ENCODE results near the gene PAK5. TPM values are rescaled to one million over a fixed set of nuclear protein-coding genes. Genes with fewer than 3 reads are reported as not detected.

The PAK5 gene
- polyA plus RNA-seq, 1 donor = 0.13 TPM

DNA sequence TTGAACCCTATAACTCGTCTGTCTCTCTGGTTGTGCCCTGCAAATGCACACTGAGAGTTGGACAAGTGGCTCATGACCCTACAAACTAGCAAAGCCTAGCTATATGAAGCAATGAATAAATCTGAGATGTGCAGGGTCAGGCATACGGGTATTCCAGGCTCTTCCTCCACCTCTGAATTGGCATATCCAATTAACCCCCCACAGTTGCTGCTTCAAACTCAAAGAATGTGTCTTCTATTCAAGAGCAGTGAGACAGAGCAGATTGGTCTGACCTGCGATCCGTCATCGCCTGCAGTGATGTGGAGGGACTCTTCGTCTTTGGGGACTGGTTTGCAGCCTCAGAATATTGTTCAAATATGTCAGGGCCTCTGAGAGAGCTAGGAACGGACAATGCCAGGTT lies 264.7 kb downstream of the PAK5 start:
- DNase-seq = no peak

GRCh38 chr20:9573335-9574151 lies 265.3 kb downstream of the PAK5 start:
- no peak for DNase-seq

DNA sequence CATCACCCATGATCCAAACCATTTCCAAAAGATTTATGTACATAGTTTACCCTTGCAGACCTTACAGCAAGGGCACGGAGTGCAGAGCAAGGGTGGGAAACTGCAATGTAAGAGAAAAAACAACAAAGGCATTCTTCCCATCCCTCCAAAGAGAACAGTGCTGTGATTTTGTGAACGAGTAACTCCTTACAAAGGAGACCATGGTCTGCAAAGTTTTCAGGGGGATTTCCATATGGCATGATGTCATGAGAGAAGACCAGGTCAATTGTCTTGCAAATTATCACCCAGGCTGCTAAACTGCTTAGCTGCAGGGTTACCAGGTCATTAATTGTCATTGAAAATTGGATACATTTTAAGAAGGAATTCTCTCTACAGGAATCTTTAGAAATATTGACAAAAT lies 266.2 kb downstream of the PAK5 start:
- no peak for DNase-seq

DNA sequence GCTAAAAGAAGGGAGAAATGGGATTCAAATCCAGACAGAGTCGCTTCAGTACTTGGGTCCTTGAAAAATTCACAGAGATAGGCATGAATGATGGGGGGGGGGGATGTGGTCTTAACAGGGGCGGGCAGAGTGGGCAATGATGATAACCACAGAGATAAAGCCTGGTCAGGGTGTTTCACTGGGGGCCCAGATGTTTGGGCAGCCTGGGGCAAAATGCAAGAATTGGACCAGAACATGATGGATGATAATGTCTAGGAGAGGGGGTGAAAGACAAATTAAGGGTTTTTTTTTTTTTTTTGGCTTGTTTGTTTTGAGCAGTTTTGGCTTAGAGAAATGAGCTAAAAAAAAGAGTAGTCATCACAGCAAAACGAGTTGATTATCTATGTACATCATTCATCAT lies 267.1 kb downstream of the PAK5 start:
- DNase-seq = no peak

DNA sequence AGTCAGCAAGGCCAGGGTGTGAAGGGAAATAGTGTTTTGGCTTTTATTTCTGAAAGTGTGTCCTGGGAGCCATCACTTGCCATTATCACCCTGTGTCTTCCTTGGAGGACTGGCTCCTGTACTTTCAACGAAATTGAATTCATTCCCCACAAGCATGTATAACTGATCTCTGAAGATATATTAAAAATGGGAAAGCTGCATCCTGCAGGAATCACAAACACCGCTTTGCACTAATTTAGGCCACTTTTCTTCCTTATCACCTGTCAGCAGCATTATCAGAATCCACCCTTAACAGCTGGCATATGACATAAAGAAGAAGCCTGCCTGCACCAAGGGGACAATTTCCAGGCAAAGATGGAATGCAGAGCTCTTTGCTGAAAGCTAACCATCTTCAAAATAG lies 268.3 kb downstream of the PAK5 start:
- DNase-seq = no peak

DNA sequence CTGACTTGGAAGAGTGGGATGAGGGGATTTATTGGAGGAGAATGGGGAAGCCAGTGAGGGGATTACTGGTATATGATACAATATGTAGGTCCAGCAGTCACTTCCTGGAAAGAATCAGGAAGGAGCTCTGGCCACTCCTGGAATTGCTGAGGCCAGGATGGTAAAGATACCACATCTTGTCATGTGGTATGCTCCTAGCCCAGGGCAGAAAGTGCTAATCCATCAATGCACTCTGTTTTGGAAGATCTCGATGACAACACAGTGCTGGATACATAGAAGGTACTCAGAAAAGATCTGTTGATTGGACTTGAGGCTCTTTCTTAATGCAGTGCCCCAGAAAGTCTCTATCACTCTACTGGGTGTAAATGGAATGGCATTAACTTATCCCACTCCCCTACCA lies 271.9 kb downstream of the PAK5 start:
- DNase-seq = no peak

GRCh38 chr20:9565910-9566550 lies 272.8 kb downstream of the PAK5 start:
- DNase-seq = no peak

DNA sequence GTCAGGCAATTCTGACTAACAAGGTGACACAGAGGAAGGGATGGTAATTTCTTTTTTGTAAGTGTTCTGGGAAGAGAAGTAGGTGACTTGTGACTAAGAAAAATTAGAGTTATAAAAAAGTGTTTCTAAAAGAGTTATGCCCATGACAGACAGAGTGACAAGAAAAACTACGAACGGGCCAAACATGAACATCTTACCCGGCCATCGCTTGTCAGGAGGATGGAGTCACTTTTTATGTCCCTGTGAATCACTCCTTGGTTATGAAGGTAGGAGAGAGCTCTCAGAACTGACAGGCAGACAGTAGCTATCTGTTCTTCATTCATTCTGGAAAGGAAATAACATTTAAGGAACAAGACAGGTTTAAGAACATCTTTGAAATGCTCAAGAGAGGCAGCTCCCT lies 281.5 kb downstream of the PAK5 start:
- DNase-seq = no peak

- no peak for DNase-seq
Measured at GRCh38 chr20:9555781-9556180, 283.1 kb downstream of the PAK5 start.

GRCh38 chr20:9551808-9552550 lies 286.9 kb downstream of the PAK5 start:
- no peak for DNase-seq

- DNase-seq = no peak
Measured at GRCh38 chr20:9550871-9551270, 288.0 kb downstream of the PAK5 start.

DNA sequence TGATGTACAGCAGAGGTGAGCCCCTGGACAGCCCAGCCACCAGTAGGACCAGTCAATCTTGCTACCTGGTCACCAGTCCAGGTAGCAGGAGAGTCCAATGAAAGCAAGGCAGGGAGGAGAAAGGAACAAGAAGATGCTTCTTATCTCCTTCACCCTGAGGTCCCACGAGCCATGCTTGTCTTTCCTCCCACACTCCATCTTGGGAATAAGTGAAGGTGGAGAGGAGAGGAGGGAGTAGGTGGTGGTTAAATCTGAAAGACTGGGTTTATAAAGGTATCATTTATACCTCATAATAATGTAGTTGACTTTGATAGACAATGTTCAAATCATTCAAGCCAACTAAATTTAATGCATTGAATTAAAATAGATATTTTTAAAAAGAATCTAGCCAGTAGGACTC lies 288.6 kb downstream of the PAK5 start:
- DNase-seq = no peak

DNA sequence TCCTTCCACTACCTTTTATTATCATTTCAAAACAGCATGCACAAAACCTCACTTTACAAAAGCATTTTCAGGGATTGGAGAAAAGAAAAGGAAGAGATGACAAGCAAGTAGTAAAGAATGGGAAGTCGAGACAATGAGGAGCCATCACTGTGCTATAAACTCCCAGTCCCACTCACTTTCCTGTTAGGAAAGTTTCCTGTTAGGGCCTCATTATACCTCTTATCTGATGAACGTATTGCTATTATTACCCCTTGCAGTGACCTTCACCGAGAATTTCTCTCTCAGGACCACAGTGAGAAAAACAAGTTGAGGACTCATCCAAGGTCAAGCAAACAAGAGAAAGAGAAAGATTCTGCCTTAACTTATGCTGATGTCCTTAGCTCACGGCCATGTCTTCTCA lies 295.7 kb downstream of the PAK5 start:
- no peak for DNase-seq

DNA sequence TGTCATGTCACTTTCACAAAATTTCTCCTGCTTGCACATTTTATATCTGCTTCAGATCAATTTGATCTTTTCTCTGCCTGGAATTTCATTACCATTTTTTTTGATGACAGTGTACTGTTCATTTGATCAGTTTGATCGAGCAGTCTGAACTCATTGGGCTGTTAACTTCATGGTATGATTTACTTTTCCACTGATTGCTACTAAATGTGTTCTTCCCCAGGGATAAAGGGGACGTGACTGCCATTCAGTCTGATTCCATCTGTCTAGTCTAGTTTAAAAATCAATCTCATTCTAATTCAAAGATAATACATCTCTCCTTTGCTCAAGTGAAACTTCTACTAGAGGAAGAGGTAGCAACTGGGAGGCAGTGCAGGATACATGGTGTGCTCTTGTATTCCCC lies 303.4 kb downstream of the PAK5 start:
- DNase-seq = no peak

- DNase-seq = no peak
Measured at GRCh38 chr20:9534025-9534424, 304.9 kb downstream of the PAK5 start.

DNA sequence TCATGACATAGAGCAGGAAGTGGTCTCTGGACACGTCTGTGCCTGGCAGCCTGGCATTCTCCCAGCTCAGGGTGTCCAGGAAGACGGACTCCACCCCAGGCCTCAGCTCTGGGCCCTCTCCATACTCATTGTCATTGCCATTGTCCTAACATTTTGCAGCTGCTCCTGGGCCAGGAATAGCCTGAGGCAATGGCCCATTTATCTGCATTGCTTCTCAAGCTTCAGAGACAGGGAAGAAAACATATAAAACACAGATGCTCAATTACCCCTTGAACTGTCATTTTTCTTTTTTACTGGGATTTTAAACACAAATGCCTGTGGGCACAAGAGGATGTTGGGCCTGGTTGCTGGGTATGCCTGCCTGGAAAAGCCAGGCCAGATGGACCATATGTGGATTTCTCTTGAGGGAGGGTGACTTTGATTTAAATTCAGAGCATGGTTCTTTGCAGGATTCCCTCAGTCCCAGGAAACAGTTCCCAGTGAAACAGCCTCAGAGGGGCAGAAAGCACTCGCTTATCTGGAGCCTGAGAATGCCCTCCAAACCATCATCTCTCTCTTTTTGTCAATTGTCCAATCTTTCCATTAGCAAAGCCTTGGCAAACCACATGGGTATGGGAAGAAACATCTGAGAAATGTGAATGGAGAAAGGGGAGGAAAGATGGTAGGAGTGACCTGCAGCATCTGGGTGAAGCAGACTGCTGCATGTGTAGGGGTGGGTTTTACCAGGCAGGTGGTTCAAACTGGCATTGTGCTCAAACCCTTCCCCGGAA lies 306.6 kb downstream of the PAK5 start:
- DNase-seq = no peak

GRCh38 chr20:9531581-9531980 lies 307.3 kb downstream of the PAK5 start:
- DNase-seq = no peak

DNA sequence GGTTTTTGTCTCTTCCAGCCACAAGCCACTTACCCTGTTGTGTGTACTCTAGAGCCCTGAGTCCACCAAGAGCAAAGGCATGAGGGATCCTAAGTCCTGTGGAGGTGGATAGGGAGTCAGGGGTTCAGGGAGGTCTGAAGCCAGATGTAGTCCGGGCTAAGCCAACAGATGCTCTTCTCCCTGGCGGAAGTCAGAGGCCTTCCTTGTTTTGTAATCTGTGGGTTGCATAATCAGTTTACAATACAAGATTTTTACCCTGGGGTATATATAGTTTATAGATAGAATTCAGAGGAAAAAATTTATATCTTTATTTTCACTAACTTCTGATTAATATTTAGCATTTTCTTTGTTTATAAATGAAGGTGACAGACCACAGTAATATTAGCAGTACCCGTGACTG lies 315.2 kb downstream of the PAK5 start:
- DNase-seq = no peak

GRCh38 chr20:9520086-9520485 lies 318.8 kb downstream of the PAK5 start:
- DNase-seq = no peak

- no peak for DNase-seq
Measured at GRCh38 chr20:9518576-9519175, 320.2 kb downstream of the PAK5 start.

GRCh38 chr20:9517297-9518162 lies 321.3 kb downstream of the PAK5 start:
- DNase-seq = no peak

All from hindlimb muscle (tissue), 1 donor.